ENCODE data around the gene NOL9. TPM values are rescaled to one million over a fixed set of nuclear protein-coding genes. Genes with fewer than 3 reads are reported as not detected.
A peak's percentile ranks its signal among the peaks of the same experiment; 100 is the strongest.

The NOL9 gene
- total and polyA plus RNA-seq, 2 of the 13 experiments (the other 11 are each of a cell fraction or from before 2014, with no cell fraction given): 18.0 to 24.7 TPM

DNA sequence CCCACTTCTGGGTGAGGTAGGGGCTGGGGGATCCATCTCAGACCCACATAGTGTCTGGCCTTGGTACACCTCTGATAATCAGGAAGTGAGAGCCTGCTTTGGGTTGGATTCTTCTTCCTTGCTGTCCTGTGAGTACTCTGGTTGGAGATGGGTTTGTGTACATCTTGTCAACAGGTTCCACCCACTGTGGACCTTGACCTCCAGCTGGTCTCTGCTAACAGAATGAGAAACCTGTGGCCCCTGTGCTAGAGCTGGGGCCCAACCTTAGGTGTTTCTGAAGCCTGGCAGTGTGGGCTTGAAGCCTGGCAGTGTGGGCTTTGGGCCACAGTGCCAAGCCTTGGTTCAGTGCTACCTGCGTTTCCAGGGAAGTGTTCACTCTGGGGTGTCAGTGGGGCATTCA lies 28.1 kb upstream of the NOL9 start (continued):
- no peak for TF ChIP-seq ZZZ3 (CRISPR knock-in tag; IDR thresholded peaks at IDR 0.05; ENCODE audit: borderline replicate concordance)
- TF ChIP-seq ZNF572 (CRISPR knock-in tag; IDR thresholded peaks at IDR 0.05): no peak
- TF ChIP-seq ZNF484 (CRISPR knock-in tag; IDR thresholded peaks at IDR 0.05; ENCODE audit: borderline replicate concordance, low read depth): no peak
- peak; percentile 61 to 74; a peak in 3 of 4 replicates for TF ChIP-seq EP300 (IDR thresholded peaks at IDR 0.05; ENCODE audit: low read depth in 2 of 2, low read length in 2 of 2)
- TF ChIP-seq EP300 (CRISPR knock-in tag; IDR thresholded peaks at IDR 0.05; ENCODE audit: borderline replicate concordance): peak; percentile 72; the same call in 1 of the 2 replicates
- no peak for TF ChIP-seq ZNF260 (CRISPR knock-in tag; IDR thresholded peaks at IDR 0.05; ENCODE audit: borderline replicate concordance, low read depth)
- TF ChIP-seq YY1 (IDR thresholded peaks at IDR 0.05; ENCODE audit: insufficient read depth, insufficient replicate concordance, low read depth, low read length): no peak
- TF ChIP-seq, protein P1, sequence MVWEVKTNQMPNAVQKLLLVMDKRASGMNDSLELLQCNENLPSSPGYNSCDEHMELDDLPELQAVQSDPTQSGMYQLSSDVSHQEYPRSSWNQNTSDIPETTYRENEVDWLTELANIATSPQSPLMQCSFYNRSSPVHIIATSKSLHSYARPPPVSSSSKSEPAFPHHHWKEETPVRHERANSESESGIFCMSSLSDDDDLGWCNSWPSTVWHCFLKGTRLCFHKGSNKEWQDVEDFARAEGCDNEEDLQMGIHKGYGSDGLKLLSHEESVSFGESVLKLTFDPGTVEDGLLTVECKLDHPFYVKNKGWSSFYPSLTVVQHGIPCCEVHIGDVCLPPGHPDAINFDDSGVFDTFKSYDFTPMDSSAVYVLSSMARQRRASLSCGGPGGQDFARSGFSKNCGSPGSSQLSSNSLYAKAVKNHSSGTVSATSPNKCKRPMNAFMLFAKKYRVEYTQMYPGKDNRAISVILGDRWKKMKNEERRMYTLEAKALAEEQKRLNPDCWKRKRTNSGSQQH (CRISPR knock-in tag; IDR thresholded peaks at IDR 0.05; ENCODE audit: low read depth): peak; percentile 80; the same call in 1 of the 2 replicates
- TF ChIP-seq ZNF543 (CRISPR knock-in tag; IDR thresholded peaks at IDR 0.05): no peak
- TF ChIP-seq SIN3A (IDR thresholded peaks at IDR 0.05; ENCODE audit: borderline replicate concordance, low read depth, low read length): peak; percentile 99
- no peak for TF ChIP-seq ZNF326 (CRISPR knock-in tag; IDR thresholded peaks at IDR 0.05; ENCODE audit: borderline replicate concordance)
- TF ChIP-seq ZFP36 (IDR thresholded peaks at IDR 0.05; ENCODE audit: borderline replicate concordance, low read depth, low read length, partially characterized antibody): no peak
- no peak for TF ChIP-seq SMYD3 (CRISPR knock-in tag; IDR thresholded peaks at IDR 0.05)
- TF ChIP-seq ZNF138 (CRISPR knock-in tag; IDR thresholded peaks at IDR 0.05; ENCODE audit: low read depth): no peak
- TF ChIP-seq SP140L (CRISPR knock-in tag; IDR thresholded peaks at IDR 0.05; ENCODE audit: borderline replicate concordance): no peak
- no peak for TF ChIP-seq ISX (CRISPR knock-in tag; conservative IDR thresholded peaks at IDR 0.05)
- TF ChIP-seq TEAD3 (CRISPR knock-in tag; optimal IDR thresholded peaks at IDR 0.05; ENCODE audit: borderline replicate concordance): no peak
- TF ChIP-seq ATF1 (CRISPR knock-in tag; IDR thresholded peaks at IDR 0.05): no peak
- no peak for TF ChIP-seq ZNF713 (CRISPR knock-in tag; IDR thresholded peaks at IDR 0.05)
- TF ChIP-seq ZSCAN31 (CRISPR knock-in tag; IDR thresholded peaks at IDR 0.05; ENCODE audit: low read depth): 0 out of 2 replicates have a peak, but pooled peaks have one; percentile 37
- TF ChIP-seq NCOA1 (CRISPR knock-in tag; IDR thresholded peaks at IDR 0.05): no peak
- TF ChIP-seq, protein P2, sequence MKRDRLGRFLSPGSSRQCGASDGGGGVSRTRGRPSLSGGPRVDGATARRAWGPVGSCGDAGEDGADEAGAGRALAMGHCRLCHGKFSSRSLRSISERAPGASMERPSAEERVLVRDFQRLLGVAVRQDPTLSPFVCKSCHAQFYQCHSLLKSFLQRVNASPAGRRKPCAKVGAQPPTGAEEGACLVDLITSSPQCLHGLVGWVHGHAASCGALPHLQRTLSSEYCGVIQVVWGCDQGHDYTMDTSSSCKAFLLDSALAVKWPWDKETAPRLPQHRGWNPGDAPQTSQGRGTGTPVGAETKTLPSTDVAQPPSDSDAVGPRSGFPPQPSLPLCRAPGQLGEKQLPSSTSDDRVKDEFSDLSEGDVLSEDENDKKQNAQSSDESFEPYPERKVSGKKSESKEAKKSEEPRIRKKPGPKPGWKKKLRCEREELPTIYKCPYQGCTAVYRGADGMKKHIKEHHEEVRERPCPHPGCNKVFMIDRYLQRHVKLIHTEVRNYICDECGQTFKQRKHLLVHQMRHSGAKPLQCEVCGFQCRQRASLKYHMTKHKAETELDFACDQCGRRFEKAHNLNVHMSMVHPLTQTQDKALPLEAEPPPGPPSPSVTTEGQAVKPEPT (CRISPR knock-in tag; IDR thresholded peaks at IDR 0.05; ENCODE audit: low read depth): no peak; the same call in 1 of the 2 replicates
- TF ChIP-seq GABPA (IDR thresholded peaks at IDR 0.05; ENCODE audit: low read depth, low read length): no peak
- TF ChIP-seq GABPA (CRISPR knock-in tag; IDR thresholded peaks at IDR 0.05; ENCODE audit: low read depth): peak; percentile 75
- no peak; the same call in 1 of the 2 replicates for TF ChIP-seq ZNF598 (CRISPR knock-in tag; IDR thresholded peaks at IDR 0.05; ENCODE audit: borderline replicate concordance)
- TF ChIP-seq ZNF567 (CRISPR knock-in tag; IDR thresholded peaks at IDR 0.05; ENCODE audit: borderline replicate concordance): no peak
- TF ChIP-seq NFATC3 (CRISPR knock-in tag; IDR thresholded peaks at IDR 0.05): no peak
- no peak for TF ChIP-seq ZNF367 (CRISPR knock-in tag; IDR thresholded peaks at IDR 0.05; ENCODE audit: borderline replicate concordance)
- TF ChIP-seq KLF16 (CRISPR knock-in tag; IDR thresholded peaks at IDR 0.05): peak in 1 of 2 experiments; percentile 86; a peak in 2 of 4 replicates
